Lung (tissue), 12 donors: ENCODE measurements around the gene DPP7. TPM values are rescaled to one million over a fixed set of nuclear protein-coding genes. Genes with fewer than 3 reads are reported as not detected.

Experiments used
- ATAC-seq: fragments of 200-7000 bp; cut with Tn5 transposase; one replicate; pipeline ENCODE4 v1.9.1; 2020; ENCODE audit warnings: moderate number of reproducible peaks; ENCODE audit not compliant: insufficient read depth, low FRiP score
- DNase-seq, 3 donors: peaks; one replicate each; pipeline ENCODE4 v3.0.0-alpha.2; 2013 to 2017
- H3K27ac ChIP-seq, 2 donors: one replicate each; pipeline ENCODE4 v1.5.1; 2013; ENCODE audit warnings: mild to moderate bottlenecking in 2 of 2, moderate library complexity in 2 of 2, control low read depth in 1 of 2, inconsistent platforms in 1 of 2, low read depth in 1 of 2, low read length in 1 of 2
- H3K27me3 ChIP-seq, 3 donors: one replicate each; pipeline ENCODE4 v1.5.1; 2013; ENCODE audit warnings: low read length in 2 of 3; ENCODE audit not compliant: control insufficient read depth in 3 of 3, insufficient read depth in 3 of 3
- H3K36me3 ChIP-seq, 4 donors: one replicate each; pipeline ENCODE4 v1.5.1; 2013; ENCODE audit warnings: low read length in 4 of 4, mild to moderate bottlenecking in 1 of 4, moderate library complexity in 1 of 4; ENCODE audit not compliant: control insufficient read depth in 4 of 4, insufficient read depth in 4 of 4
- H3K4me1 ChIP-seq, 5 donors: one replicate each; pipeline ENCODE4 v1.5.1; 2013; ENCODE audit warnings: low read length in 5 of 5, mild to moderate bottlenecking in 2 of 5, moderate library complexity in 1 of 5; ENCODE audit not compliant: control insufficient read depth in 5 of 5, insufficient read depth in 5 of 5
- H3K4me3 ChIP-seq: one replicate; pipeline ENCODE4 v1.5.1; 2013; ENCODE audit warnings: mild to moderate bottlenecking, control low read depth, moderate library complexity
- H3K9ac ChIP-seq, 2 donors: one replicate each; pipeline ENCODE4 v1.5.1; 2013; ENCODE audit warnings: low read length in 2 of 2, control low read depth in 1 of 2; ENCODE audit not compliant: insufficient read depth in 1 of 2
- H3K9me3 ChIP-seq, 4 donors: one replicate each; pipeline ENCODE4 v1.5.1; 2013; ENCODE audit warnings: low read length in 3 of 4, mild to moderate bottlenecking in 1 of 4, moderate library complexity in 1 of 4; ENCODE audit not compliant: control insufficient read depth in 4 of 4, insufficient read depth in 3 of 4
- CTCF ChIP-seq: IDR thresholded peaks from 2 replicates; pipeline ENCODE4 v1.5.1; 2012; ENCODE audit warnings: mild to moderate bottlenecking; ENCODE audit errors: control extremely low read depth, extremely low read depth
- WGBS, 2 donors: extraction: QIAGEN DNeasy Blood & Tissue Kit; methylation state at CpG; one replicate each; pipeline ENCODE4 v1.1.7; 2013; 5-methylcytosine and 5-hydroxymethylcytosine counted together
- polyA plus RNA-seq, 2 donors: library from polyadenylated mRNA; stranded (reverse); fragments of 200-250 nt; gene quantifications; one replicate each; pipeline ENCODE4 v1.2.1, GENCODE V29; 2013
- total RNA-seq, 2 donors: library from RNA; depleted of rRNA in 1 of 2; stranded (reverse); fragments of >200 nt in 1 of 2; gene quantifications; one replicate each; pipeline ENCODE4 v1.2.1, GENCODE V29; 2014 to 2021
- donor health status: control.
- donor health status: control.
- donor health status: Bipolar disorder and iron deficiency.
- donor health status: healthy.
- donor health status: DM: yes; HTN: yes; CAD: no.

Gene DPP7
- total and polyA plus RNA-seq, 4 donors = 48.0 to 436 (median 228) TPM

- peaks cover 0 to 19% (median 4%) of the 10 kb centered on the region in 4 donors for H3K36me3 ChIP-seq
- H3K9ac ChIP-seq = no peak overlapping the region
- H3K4me3 ChIP-seq = no peak overlapping the region
- ATAC-seq (no peak), DNase-seq (no peak)
- no peak for TF ChIP-seq CTCF
- WGBS, 2 donors = 74 to 80% methylated on average over 12 of the region's 12 CpGs
- H3K27ac ChIP-seq = no peak overlapping the region
- peaks cover 0 to 25% (median 11%) of the 10 kb centered on the region in 5 donors for H3K4me1 ChIP-seq
- H3K9me3 ChIP-seq = no peaks in the 10 kb centered on the region
- peaks cover 0 to 11% (median 7%) of the 10 kb centered on the region in 3 donors for H3K27me3 ChIP-seq
Observed at GRCh38 chr9:137075275-137075775, 39.2 kb downstream of the DPP7 start.

GRCh38 chr9:137074657-137075274 lies 39.8 kb downstream of the DPP7 start:
- H3K4me1 ChIP-seq = peaks cover 0 to 25% (median 11%) of the 10 kb centered on the region in 5 donors
- no peaks in the 10 kb centered on the region for H3K9me3 ChIP-seq
- peaks cover 0 to 11% (median 5%) of the 10 kb centered on the region in 3 donors for H3K27me3 ChIP-seq
- H3K4me3 ChIP-seq = no peak overlapping the region
- 80 to 85% methylated on average over 12 of the region's 12 CpGs for WGBS, 2 donors
- no peak for DNase-seq
- TF ChIP-seq CTCF = no peak
- H3K9ac ChIP-seq = no peak overlapping the region
- H3K27ac ChIP-seq = no peak overlapping the region
- H3K36me3 ChIP-seq = peaks cover 0 to 14% (median 3%) of the 10 kb centered on the region in 4 donors
- ATAC-seq = no peak

- WGBS, 2 donors = 90 to 93% methylated on average over 8 of the region's 8 CpGs
- DNase-seq (no peak), ATAC-seq (no peak)
- no peak overlapping the region for H3K9ac ChIP-seq
- H3K27ac ChIP-seq = no peak overlapping the region
- peaks cover 0 to 32% (median 11%) of the 10 kb centered on the region in 5 donors for H3K4me1 ChIP-seq
- no peaks in the 10 kb centered on the region for H3K9me3 ChIP-seq
- H3K36me3 ChIP-seq = peaks cover 0 to 7% (median 0%) of the 10 kb centered on the region in 4 donors
- H3K27me3 ChIP-seq = peaks cover 0 to 11% (median 3%) of the 10 kb centered on the region in 3 donors
- no peak overlapping the region for H3K4me3 ChIP-seq
- no peak for TF ChIP-seq CTCF
Observed at GRCh38 chr9:137073992-137074399, 40.5 kb downstream of the DPP7 start.
